Measurements from ENCODE around the gene METTL8.
"Not testable (repeated sequence)": the region's sequence is repeated elsewhere in the genome, so short reads cannot be mapped to it uniquely, and the experiment has no call there.

Gene METTL8

GRCh38 chr2:171430516-171431410 lies 3.0 kb downstream of the METTL8 start:
- DNase-seq: no peak

- not testable (repeated sequence) for DNase-seq
These were observed 10.9 kb downstream of the METTL8 start for GRCh38 chr2:171422710-171423495.

DNA sequence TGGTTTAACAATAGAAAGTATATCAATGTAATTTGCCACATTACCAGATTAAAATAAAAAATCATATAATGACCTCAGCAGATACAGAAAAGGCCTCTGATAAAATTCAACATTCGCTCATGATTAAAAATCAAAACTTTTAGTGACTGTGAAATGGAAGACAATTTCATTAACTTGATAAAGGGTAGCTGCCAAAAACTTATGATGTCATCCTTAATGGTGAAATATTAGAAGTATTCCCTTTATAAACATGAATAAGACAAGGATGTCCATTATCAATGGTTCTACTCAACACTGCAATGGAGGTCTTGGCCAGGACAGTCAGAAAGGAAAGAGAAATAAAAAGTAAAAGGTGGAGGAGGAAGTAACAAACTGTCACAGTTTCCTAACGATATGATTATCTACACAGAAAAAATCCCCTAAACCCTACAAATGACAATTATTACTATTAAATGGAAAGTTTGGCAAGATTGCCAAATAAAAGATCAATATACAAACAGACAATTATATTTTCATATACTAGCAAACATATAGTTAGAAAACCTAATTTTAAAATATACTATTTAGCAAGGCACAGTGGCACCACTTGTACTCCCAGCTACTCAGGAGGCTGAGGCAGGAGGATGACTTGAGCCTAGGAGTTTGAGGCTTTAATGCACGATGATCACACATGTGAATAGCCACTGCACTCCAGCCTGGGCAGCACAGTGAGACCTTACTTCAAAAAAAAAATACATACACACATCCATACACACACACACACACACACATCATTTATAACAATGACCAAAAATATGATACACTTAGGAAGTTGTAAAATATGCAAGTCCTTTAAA lies 12.8 kb downstream of the METTL8 start:
- no peak for DNase-seq

DNA sequence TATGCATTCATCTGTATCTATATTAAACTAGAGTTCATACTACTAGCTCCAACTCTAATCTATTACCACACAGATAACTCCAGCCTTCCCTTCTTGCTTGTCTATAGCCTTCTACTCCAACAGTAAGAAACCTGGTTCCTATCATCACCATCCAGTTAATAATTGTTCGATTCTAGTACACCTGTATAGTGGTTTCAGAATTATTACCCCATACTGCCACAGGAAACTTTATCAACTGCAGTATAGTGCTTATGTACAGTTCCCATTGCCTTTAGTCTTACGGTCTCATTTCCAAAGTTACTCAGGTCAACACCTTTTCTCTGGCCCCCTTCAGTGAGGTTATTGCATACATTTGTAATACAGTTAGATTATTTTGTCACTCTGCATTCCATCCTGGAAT lies 14.5 kb downstream of the METTL8 start:
- DNase-seq: no peak

DNA sequence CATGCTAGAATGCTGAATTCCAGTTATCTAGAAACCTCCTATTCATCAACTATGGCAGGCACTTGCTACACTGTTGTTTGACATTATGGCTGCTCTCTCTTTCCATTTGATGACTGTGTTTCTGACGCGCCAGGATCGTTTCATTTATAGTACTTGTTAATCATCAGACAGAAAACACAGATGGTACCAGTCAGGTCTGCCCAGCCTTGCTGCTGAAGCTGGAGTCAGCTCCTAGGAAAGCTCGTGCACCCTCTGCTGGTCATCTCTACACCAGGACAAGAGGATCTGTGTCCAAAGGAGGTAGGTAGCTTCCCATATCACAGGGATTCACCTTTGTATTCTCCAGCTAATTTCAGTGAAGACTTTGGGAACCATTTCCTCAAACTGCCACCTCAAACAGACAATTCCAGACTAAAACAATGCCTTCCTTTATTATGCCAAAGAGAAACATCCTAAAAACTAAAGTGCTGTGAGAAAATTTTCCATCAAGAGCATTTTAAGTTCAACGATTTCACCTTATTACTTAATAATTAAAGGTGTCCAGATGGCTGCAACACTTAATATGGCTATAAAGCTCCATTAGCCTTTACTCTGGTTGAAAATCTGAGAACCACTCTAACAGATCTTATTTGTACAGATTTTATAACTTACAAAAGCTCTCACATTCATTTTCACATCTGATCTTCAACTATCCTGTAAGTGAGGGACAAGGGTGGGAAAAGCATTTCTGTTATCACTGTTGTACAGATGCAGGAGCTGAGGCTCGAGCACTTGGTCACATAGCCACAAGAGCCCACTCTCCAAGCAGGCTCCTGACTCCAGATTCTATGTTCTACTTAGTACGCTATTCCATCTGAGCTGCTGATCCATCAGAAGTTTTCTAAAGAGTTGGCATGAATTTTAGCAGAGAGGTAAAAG lies 17.5 kb downstream of the METTL8 start:
- DNase-seq: peak; percentile 83

DNA sequence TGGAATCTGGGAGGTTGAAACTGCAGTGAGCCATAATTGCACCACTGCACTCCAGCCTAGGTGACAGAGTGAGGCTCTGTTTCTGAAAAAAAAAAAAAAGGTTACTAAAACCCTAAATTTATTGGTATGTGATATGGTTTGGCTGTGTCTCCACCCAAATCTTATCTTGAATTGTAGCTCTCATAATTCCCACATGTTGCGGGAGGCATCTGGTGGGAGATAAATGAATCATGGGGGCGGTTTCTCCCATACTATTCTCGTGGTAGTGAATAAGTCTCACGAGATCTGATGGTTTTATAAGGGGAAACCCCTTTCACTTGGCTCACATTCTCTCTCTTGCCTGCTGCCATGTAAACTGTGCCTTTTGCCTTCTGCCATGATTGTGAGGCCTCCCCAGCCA lies 19.1 kb downstream of the METTL8 start:
- DNase-seq: not testable (repeated sequence)

- DNase-seq: no peak
These were observed 21.1 kb downstream of the METTL8 start for GRCh38 chr2:171412571-171413175.

DNA sequence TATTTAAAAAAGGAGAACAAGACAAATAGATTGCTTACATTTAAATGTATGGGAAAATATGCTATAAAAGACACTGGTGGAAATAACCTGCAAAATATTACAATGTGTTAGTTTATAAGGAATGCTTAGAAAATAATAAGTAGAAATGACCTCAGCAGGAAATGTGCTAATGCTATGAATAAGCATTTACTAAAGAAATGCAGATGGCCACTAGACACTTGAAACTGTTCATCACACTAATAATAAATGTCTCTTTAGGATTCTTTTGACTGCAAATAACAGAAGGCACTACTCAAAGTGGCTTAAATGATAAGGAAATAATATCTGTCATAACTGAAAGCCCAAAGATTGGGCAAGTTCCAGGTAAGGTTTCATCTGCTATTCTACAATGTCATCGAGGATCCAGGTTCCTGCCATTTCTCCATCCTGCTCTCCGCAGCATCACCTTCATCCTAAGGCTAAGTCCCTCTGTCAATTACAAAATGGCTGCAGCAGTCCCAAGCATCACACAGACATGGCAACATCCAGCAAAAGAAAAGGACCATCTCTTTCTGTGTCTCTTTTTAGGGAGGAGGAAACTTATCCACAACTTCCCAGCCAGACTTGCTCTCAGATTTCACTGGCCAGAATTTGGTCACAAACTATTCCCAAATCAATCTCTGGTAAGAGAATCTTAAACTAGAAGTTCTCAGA lies 21.9 kb downstream of the METTL8 start:
- DNase-seq: no peak

DNA sequence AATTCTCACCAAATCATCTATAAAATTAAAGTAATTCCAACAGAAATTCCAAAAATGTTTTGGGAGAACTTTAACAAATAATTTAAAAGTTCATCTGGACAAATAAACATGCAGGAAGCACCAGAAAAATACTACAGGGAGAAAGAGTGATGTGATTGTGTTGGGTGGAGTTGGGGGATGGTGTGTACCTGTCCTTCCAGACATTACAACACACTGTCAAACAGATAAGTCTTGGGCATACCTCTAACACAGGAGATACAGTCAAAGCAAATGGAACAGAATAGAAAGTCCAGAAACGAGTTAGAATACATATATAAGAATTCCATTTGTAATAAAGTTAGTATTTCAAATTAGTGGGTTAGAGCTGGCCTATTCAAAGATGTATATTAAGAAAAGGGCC lies 22.6 kb downstream of the METTL8 start:
- no peak for DNase-seq

DNA sequence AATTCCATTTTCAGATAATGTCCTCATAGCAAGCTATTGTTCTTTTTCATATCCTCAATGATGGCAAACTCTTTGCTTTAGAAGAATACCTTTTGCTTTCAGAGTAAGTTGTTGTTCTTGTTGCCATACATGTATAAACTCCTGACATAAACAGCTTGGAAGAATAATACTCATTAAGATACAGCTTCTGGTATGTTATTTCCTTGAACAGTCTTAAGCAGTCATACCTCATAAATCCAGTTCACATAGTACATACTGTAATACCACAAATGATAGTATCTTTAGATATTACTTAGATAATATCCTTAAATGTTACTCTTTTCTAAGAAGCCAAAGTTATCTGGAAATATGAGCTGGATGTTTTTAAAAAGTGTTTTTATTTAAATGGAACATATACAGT lies 23.2 kb downstream of the METTL8 start:
- DNase-seq: no peak

- no peak for DNase-seq
These were observed 23.7 kb downstream of the METTL8 start for GRCh38 chr2:171410101-171410500.

DNA sequence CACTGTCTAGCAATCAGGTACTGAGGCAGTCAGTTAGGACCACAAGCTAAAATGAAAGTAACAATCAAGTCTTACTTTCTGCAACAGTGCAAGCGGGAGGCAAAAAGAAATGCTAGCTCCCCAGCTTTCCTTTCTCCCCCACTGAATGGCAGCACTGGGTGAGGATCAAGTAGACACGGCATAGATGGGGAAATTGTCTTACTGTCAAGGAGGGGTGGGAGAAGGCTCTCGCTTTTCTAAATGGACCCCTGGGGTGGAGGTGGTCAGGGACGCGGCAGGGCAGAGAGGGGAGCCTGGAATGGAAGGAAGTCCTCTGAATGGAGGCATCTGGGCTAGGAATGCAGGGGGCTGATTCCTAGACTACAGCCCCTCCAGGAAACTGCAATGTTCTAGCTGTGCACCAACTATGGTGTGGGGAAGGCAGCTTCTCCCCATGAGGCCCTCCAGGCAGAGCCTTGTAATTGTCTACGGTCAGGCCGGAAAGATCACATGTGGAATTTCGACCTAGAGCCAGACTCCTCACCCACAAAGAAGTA lies 24.3 kb downstream of the METTL8 start:
- DNase-seq: no peak

- DNase-seq: no peak
These were observed 26.1 kb downstream of the METTL8 start for GRCh38 chr2:171407676-171408044.

GRCh38 chr2:171407030-171407675 lies 26.6 kb downstream of the METTL8 start:
- no peak for DNase-seq

GRCh38 chr2:171406044-171406443 lies 27.7 kb downstream of the METTL8 start:
- DNase-seq: no peak

DNA sequence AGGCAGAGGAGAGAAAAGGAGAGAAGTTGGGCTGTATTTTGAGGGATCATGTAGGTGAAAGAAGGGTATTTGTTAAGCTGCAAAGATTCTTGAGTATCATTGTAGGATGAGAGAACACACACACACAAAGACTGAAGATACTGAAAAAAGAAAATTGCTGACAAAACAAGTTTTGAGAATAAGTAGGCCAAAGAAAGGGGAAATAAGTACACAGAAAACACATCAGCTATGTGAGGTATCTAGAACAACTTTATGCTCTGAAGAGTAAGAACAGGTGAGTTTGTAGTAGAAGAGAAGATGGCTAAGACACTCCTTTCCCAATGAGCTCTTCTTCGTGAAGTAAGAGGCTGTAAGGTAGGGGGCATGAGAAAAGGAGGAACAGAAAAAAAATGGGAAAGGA lies 28.2 kb downstream of the METTL8 start:
- no peak for DNase-seq

DNA sequence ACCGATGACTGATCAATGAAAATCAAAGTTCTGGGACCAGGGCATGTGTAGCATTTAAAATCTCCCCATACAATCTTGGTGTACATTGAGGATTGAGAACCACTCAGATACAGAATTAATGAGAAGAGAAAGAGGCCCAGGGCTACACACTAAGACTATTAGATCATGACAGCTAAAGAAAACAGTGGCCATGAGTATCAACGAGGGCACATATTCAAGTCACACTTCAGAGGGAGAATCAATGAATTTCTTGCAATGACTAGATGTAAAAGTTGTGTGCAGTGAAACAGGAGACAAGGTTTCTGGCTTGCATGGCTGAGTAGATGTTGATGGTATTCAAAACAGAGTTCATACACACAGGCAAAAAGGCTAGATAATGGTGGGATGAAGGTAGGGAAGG lies 29.1 kb downstream of the METTL8 start:
- DNase-seq: no peak

DNA sequence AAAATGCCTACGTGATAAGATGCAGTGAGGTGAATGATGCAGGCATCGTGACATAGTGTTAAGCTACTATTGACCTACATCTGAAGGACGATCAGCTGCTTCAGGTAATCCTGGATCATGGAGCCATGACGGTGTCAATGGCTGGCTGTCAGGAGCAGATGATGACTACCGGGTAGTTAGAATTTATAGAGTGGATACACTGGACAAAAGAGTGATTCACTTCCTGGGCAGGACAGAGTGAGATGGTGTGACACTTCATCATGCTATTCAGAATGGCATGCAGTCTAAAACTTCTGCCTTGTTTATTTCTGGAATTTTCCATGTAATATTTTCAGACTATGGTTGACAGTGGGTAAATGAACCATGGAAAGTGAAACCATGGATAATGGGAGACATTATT lies 29.5 kb downstream of the METTL8 start:
- DNase-seq: no peak

DNA sequence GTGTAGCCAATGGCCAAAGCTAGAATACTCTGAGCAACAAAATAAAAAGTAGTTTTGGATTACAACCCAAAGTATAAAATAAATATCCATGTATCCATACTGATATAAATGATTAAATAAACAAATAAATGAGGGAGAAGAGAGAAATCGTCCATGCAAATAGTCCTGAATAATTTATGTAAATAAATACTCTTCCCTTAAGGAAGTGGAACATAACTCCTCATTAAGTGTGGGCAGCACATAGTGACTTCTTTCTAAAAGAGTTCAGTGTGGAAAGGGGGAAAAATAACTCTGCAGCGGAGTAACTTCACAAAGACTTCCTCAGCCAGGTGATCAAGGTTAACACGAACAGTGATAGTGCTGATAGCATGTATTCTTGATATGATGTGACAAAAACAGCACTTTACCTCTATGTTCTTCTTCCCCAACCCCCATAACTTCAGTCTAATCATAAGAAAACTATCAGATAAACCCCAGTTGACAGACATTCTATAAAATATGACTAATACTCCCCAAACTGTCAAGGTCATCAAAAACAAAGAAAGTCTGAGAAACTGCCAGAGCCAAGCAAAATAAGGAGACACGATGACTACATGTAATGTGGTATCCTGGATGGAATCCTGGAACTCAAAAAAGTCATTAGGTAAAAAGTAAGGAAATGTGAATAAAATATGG lies 30.7 kb downstream of the METTL8 start:
- no peak for DNase-seq

DNA sequence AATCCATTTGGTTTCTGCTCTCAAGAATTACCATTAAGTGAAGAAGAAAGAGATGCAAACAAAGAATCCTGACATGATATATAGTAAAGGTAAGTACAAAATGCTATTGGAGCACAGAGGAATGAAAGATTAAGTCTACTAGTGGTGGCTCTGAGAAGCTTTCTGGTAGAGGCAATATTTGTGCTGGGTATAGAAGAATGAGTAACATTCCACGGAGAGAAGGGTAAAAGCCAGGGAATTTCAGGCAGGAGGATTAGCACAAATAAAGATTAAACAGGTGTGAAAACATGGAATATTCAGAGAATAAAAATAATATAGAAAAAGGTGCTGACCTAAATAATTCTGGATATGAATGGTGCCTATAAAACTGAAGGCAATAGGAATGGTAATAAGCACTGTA lies 31.8 kb downstream of the METTL8 start:
- no peak for DNase-seq
